Jurkat, Clone E6-1 (cell line): ENCODE data around the gene HEPACAM.
A peak's percentile ranks its signal among the peaks of the same experiment; 100 is the strongest.

Experiments
- DNase-seq: peaks from one replicate; pipeline ENCODE4 v3.0.0-alpha.2; 2011; ENCODE audit warnings: low read depth, low spot score
- H3K4me3 ChIP-seq: 2 replicates; pipeline ENCODE4 v1.5.1; 2011; ENCODE audit warnings: mild to moderate bottlenecking, low read length, control low read depth, moderate library complexity

HEPACAM gene

DNA sequence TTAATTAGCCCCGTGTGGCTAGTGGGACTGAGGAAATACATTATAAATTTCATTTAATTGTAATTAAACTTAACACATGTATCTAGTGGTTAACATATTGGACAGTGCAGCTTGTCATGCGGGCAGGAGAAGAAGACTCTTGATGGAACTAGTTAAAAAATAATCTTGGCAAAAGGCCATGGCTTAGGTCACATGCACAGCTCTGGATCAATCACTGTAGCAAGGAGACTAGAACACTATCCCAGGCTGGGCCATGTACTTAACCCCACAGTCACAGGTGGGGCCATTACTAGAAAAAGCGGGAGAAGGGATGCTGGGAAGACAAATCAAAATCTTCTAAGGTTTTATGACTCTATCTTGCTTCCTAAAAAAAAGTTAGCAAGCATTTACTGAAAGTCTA is 8.7 kb upstream of the HEPACAM start:
- H3K4me3 ChIP-seq: no peak overlapping the region
- DNase-seq: no peak

- DNase-seq: peak; percentile 60
- H3K4me3 ChIP-seq: no peak overlapping the region
Measured at GRCh38 chr11:124943741-124944140, 7.9 kb upstream of the HEPACAM start.

DNA sequence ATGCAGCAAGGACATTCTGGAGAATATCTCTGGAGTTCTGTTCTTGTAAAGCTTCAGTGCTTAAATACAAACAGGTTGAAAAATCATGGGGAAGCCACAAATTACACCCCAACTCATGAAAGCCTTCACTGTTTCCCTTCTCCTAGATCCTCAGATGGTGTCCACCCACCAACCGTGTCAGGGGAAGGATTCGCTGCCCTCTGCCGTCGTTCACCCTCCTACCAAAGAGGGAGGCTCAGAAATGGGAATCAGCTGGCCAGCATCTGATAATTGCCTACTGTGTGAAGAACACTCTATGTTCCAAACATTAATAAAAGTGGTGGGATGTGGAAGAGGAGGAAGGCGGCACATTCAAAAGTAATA is 7.4 kb upstream of the HEPACAM start:
- H3K4me3 ChIP-seq: no peak overlapping the region
- no peak for DNase-seq

DNA sequence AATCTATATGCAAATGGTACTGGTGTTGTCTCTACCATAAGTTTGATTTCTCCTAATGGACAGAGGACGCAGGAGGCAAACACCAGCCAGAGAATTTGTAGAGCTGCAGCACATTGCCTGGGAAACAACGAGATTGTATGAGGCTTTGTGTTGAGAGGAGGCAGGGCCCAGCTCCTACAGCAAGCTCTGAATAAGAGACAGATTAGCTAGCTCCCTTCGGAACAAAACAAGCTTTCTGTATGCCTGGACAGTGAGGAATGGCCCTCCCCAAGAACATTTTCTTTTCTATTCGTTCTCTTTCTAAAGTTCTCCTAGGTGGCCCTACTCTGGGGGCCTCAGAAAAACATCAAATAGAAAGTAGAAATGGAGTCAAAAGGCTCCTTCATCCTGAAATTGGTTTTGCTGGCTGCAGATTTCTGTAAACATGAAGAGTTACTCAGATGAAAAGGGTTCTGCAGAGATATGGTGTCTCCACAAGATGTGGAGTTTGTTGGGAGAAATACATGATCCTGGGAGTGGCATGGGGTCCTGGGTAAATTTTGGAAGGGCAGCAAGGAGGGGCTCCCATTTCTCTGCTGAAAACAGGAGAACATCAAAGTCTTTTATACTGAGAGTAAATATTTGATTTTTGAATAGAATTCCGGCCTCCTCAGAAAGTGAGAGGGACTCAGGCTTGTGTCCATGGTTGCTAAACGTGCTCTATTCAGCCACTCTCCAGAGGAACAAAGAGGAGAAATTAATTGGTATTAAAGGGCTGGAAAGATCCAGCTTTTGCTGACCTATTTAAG is 6.8 kb upstream of the HEPACAM start:
- DNase-seq: no peak
- H3K4me3 ChIP-seq: no peak overlapping the region

- DNase-seq: no peak
- no peak overlapping the region for H3K4me3 ChIP-seq
Measured at GRCh38 chr11:124941703-124942102, 5.9 kb upstream of the HEPACAM start.

- no peak for DNase-seq
Measured at GRCh38 chr11:124938970-124939369, 3.1 kb upstream of the HEPACAM start.

DNA sequence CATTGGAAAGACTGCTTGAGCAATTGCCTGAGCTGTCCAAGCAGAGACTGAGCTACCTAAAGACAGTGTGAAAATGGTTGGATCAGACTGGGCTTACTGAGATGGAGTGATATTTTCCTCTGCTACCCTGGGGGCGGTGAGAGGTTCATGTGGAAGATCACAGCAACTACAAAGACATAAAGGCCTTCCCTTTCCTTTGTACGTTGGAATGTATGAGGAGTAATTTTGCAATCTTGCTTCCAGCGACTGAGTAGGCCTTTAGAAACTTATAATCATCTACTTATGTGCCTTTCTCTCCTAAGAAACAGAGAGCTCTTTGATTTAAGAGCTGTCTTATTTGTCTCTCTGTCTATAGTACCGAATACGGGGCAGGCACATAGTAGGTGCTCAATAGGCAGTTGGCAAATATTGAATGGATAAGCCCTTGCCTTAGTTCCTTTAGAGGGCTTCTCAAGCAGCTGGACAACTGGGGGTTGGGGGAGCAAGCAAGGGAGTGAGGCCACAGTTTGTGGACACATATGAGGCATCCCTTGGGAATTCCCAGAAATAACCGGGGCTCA is 2.4 kb upstream of the HEPACAM start:
- no peak for DNase-seq

More at GRCh38 chr11:124938970-124939369, 3.1 kb upstream of the HEPACAM start:
- no peak overlapping the region for H3K4me3 ChIP-seq

GRCh38 chr11:124937336-124937935 is 1.6 kb upstream of the HEPACAM start:
- DNase-seq: no peak
- H3K4me3 ChIP-seq: no peak overlapping the region

More for the DNA sequence above, 2.4 kb upstream of the HEPACAM start:
- no peak overlapping the region for H3K4me3 ChIP-seq

GRCh38 chr11:124934862-124935547 is 842 bp downstream of the HEPACAM start:
- H3K4me3 ChIP-seq: no peak overlapping the region
- DNase-seq: no peak

GRCh38 chr11:124930799-124931198 is 5.0 kb downstream of the HEPACAM start:
- no peak overlapping the region for H3K4me3 ChIP-seq
- no peak for DNase-seq

- no peak for DNase-seq
Measured at GRCh38 chr11:124928942-124929665, 6.7 kb downstream of the HEPACAM start.

GRCh38 chr11:124923296-124923695 is 12.6 kb downstream of the HEPACAM start:
- peak overlapping the region; percentile 23 for H3K4me3 ChIP-seq
- peak; percentile 89 for DNase-seq

More at GRCh38 chr11:124928942-124929665, 6.7 kb downstream of the HEPACAM start:
- no peak overlapping the region for H3K4me3 ChIP-seq

DNA sequence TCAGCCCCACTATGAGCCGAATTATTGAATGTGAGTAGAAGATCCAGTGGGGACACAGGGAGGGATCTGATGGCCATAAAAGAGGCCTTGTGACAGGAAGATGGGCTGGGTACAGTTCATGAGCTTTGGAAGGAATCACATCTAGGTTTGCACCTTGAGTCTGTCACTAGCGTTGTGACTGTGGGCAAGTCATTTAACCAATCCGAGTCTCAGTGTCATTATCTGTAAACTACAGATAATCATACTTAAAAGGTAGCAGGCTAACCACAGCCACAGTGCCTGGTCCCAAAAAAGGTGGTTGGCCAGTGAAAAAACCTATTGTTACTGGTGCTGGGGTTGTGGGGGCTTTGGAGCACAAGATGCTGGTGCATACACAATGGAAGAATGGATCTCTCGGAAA is 13.0 kb downstream of the HEPACAM start:
- DNase-seq: peak; percentile 94
- H3K4me3 ChIP-seq: peak overlapping the region; percentile 23

DNA sequence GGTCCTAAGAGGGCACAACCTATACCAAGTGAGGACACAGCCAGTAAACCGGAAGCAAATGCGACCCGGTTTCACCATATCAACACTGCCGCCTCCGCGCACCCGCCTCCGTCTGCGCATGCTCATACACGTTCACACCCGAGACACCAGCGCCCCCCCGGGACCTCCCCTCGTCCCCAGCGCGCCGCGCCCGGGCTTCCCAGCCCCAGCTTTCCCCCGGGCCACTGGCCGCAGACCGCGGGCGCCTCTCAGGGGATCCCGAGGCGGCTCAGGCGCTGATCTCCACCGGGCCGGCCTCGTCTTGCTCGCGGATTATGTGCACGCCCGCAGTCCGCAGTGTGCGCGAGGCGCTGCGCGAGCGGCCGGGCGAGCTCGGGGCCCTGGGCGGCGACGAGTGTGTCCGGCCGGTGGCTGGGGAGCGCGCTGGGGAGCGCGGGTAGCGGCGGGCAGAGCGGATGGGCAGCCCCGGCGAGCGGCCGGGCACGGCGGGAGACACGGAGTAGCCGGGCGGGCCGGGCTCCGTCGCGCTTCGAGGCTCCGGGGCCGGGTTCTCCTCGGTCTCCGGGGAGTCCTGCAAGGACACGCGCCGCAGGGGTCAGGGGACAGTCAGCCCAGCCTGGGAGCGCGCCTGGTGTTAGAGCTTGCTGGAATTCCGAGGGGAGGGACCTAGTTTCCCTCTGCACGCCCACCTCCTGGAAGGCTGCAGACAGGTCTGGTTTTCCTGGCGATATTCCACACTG is 14.8 kb downstream of the HEPACAM start:
- no peak overlapping the region for H3K4me3 ChIP-seq

DNA sequence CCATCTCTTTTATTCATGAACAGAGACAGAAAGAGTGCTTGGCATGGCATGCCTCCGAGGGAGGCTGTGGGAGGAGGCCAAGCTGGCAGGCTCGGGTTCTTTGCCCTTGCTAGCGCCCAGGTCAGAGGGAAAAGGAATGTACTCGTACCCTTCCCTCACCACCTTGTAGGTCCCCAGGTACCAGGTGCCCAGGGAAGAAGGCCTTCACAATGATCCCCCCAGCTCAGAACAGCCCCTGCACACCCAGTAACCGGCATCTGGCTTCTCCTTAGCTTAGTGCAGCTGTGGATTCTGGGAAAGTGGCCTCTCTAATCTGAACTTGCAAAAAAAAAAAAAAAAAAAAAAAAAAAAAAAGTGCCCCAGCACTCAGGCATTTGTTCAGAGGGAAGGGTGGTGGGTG is 15.5 kb downstream of the HEPACAM start:
- no peak for DNase-seq
- no peak overlapping the region for H3K4me3 ChIP-seq

More for the DNA sequence above, 14.8 kb downstream of the HEPACAM start:
- DNase-seq: no peak

GRCh38 chr11:124919898-124920297 is 15.9 kb downstream of the HEPACAM start:
- H3K4me3 ChIP-seq: no peak overlapping the region
- DNase-seq: no peak

- DNase-seq: no peak
- no peak within 1 kb of the TSS for H3K4me3 ChIP-seq
Measured at GRCh38 chr11:124918950-124919349, 16.9 kb downstream of the HEPACAM start, which contains the start of gene HEPN1. TSS of gene HEPN1 (plus strand) at chr11:124919250.

DNA sequence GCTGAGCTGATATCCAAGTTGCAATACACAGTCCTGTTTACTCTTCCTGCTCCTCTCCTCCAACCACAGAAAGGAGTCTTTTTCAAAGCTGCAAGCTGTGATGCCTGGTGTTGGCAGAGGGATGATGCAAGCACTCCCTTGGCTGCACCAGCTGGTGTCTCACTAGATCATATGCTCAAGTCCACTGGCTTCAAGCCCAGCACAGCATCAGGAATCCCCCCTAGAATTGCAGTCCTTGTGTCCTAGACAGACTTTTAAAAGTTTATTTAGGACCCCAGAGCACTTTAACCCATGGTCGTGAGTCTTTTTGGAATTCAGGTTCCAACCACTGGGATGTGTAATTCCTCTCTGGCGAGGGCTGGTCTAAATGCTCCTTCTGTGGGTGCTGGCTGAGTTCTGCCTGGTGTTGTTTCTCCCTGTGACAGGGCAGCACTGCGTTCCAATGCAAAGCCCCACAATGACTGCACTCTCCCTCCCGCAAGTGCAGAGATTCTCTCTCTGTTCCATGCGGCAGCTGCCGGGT is 18.7 kb downstream of the HEPACAM start:
- peak; percentile 72 for DNase-seq
- H3K4me3 ChIP-seq: no peak overlapping the region
